Small intestine (tissue), 7 donors: ENCODE results near the gene RAB17. TPM values are rescaled to one million over a fixed set of nuclear protein-coding genes. Genes with fewer than 3 reads are reported as not detected.

ENCODE experiments used
- DNase-seq, 2 donors: peaks; one replicate each; pipeline versions ENCODE4 v3.0.0 to v3.0.0-alpha.2; 2013
- FAIRE-seq: peaks from 2 replicates; lab custom pipeline; 2012; peaks lifted over from hg19 to GRCh38; lab: Jason Lieb, UNC
- H3K27ac ChIP-seq, 3 donors: one replicate each; pipeline ENCODE4 v1.5.1; 2013; ENCODE audit warnings: low read length in 2 of 3, mild to moderate bottlenecking in 2 of 3, control low read depth in 1 of 3, inconsistent platforms in 1 of 3, low read depth in 1 of 3, moderate library complexity in 1 of 3
- H3K27me3 ChIP-seq, 3 donors: one replicate each; pipeline ENCODE4 v1.6.1; 2013; ENCODE audit warnings: low read length in 3 of 3, inconsistent platforms in 1 of 3; ENCODE audit not compliant: control insufficient read depth in 3 of 3, insufficient read depth in 3 of 3
- H3K36me3 ChIP-seq, 3 donors: one replicate each; pipeline ENCODE4 v1.6.1; 2013; ENCODE audit warnings: low read length in 3 of 3, inconsistent platforms in 1 of 3, low read depth in 1 of 3, mild to moderate bottlenecking in 1 of 3, moderate library complexity in 1 of 3; ENCODE audit not compliant: control insufficient read depth in 3 of 3, insufficient read depth in 2 of 3
- H3K4me1 ChIP-seq, 3 donors: one replicate each; pipeline ENCODE4 v1.6.1; 2013; ENCODE audit warnings: low read length in 2 of 3, inconsistent platforms in 1 of 3, low read depth in 1 of 3, mild to moderate bottlenecking in 1 of 3, moderate library complexity in 1 of 3; ENCODE audit not compliant: control insufficient read depth in 3 of 3, insufficient read depth in 2 of 3
- H3K4me3 ChIP-seq, 3 donors: one replicate each; pipeline ENCODE4 v1.5.1; 2013; ENCODE audit warnings: low read length in 3 of 3, control low read depth in 1 of 3, inconsistent platforms in 1 of 3, low read depth in 1 of 3, mild to moderate bottlenecking in 1 of 3, moderate library complexity in 1 of 3
- H3K9me3 ChIP-seq, 2 donors: one replicate each; pipeline ENCODE4 v1.6.1; 2013; ENCODE audit warnings: low read depth in 1 of 2, low read length in 1 of 2; ENCODE audit not compliant: control insufficient read depth in 2 of 2, insufficient read depth in 1 of 2
- WGBS, 3 donors: extraction: QIAGEN DNeasy Blood & Tissue Kit; methylation state at CpG; one replicate each; pipeline ENCODE4 v1.1.7; 2013; 5-methylcytosine and 5-hydroxymethylcytosine counted together
- polyA plus RNA-seq, 4 donors: library from polyadenylated mRNA; stranded (reverse) in 3 of 4; unstranded in 1 of 4; fragments of 200-250 nt in 3 of 4; fragments of 120-200 nt in 1 of 4; gene quantifications; one replicate each; pipeline versions ENCODE4 v1.2.1 to v1.2.3, GENCODE V29; 2013
- donor health status: healthy with polysubstance abuse.
- donor health status: control.
- donor health status: control.
- donor health status: Bipolar disorder and iron deficiency.
- donor health status: healthy.

RAB17 gene
- polyA plus RNA-seq, 4 donors, result 52.8 to 613 (median 354) TPM

DNA sequence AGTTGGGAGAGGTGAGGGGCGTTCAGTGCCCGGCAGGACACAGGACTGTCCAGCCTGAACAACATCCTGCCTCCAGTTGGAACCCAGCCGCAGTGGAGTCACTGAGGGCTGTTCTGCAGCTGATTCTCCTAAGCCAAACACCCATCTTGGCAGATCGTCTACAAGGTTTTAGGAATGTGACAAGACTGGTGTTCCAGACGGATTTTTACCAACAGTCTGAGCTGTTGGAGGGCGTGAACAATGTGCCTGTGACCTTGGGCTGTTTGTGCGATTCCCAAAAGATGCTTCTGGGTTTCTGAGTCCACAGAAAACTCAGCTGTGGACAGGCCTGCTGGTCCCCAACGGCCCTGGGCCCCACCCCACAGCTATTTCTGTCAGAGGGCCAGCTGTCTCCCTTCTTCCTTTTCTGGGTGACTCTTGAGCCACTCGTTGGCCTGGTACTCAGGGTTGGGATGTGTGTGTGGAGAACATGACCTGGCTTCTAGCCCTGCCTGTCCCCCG is 42.6 kb upstream of the RAB17 start:
- Histone ChIP-seq H3K4me3 (no peak overlapping the region), H3K36me3 (peaks cover 0 to 17% (median 0%) of the 10 kb centered on the region in 3 donors), H3K27ac (no peak overlapping the region), H3K27me3 (peaks cover 0 to 36% (median 0%) of the 10 kb centered on the region in 3 donors), H3K4me1 (peaks cover 0 to 5% (median 0%) of the 10 kb centered on the region in 3 donors), H3K9me3 (peaks cover 0 to 6% of the 10 kb centered on the region in 2 donors)
- no peak for DNase-seq
- FAIRE-seq, result no peak
- 74 to 83% (median 78%) methylated on average over 10 of the region's 10 CpGs for WGBS, 3 donors

DNA sequence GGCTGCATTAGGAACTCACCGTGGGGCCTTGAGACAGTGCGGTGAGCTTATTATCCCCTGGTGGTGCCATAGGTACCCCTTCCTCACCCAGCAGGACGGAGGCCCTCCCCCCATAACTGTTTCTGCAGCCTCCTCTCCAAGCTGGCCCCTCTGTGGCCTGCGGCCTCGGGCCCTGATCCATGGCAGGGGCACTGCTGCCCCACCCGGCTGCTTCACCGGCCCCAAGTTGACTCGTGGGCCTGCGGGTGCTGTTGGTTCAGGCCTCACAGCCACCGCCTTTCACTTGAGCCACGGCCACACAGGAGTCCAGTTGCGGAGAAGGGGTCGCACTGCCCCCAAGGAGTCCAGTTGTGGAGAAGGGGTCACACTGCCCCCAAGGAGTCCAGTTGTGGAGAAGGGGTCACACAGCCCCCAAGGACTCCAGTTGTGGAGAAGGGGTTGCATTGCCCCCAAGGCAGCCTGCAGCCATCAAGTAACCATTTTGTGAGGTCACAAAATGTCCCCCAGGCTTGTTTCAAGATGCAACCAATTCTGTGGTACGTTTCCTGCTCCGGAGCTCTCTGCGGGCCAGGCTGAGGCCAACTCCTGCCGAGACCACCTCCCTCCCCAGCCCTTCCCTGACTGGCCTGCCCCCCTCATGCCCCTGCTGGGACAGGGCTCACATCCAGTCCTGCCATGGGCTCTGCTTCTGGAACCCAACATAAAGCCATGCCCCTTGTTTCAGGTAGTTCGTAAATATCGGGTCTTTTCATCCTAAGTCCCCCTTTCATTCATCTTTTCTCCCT is 41.5 kb upstream of the RAB17 start:
- Histone ChIP-seq H3K9me3 (peaks cover 0 to 6% of the 10 kb centered on the region in 2 donors), H3K27me3 (peaks cover 0 to 41% (median 0%) of the 10 kb centered on the region in 3 donors), H3K4me3 (no peak overlapping the region), H3K4me1 (peaks cover 0 to 6% (median 0%) of the 10 kb centered on the region in 3 donors), H3K36me3 (peaks cover 0 to 17% (median 0%) of the 10 kb centered on the region in 3 donors), H3K27ac (no peak overlapping the region)
- WGBS, 3 donors, result 82 to 94% (median 87%) methylated on average over 19 of the region's 19 CpGs
- FAIRE-seq, result no peak
- no peak for DNase-seq

DNA sequence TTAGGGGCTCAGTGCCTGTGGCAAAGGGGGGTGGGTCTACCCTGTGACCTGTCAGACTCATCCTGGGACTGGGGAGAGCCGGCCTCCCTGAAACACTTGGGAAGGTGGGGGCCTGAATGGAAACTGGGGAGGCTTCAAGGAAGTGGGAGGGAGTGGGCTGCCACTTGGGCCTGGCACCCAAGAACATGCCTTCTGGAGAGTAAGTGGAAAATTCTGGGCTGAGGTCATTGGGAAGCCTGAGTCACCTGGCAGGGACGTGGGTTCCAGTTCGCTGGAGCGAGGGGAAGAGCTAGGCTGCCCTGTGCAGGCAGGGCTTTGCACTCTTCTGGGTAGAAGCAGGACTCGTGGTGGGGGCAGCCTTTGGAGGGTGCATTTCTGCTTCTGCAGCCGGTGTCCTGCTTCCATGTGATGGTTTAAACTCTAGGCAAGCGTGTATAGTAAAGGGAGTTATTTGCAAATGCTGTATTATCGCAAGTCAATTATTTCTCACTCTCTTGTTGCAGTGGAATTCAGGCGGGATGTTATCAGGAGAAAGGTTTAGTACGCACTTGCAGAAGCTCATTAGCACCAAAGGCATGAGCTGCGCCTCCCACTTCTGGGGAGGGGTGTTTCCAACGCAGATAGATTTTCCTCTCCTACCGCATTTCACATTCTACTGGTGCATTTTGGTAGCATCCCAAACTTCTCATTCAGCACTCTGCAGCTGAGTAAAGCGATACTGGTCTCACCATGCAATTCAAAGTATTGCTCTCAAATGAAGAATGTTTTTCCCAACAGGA is 40.7 kb upstream of the RAB17 start:
- Histone ChIP-seq H3K36me3 (peaks cover 0 to 17% (median 0%) of the 10 kb centered on the region in 3 donors), H3K27ac (no peak overlapping the region), H3K4me3 (no peak overlapping the region), H3K27me3 (peaks cover 0 to 49% (median 0%) of the 10 kb centered on the region in 3 donors), H3K4me1 (peaks cover 0 to 10% (median 0%) of the 10 kb centered on the region in 3 donors), H3K9me3 (peaks cover 0 to 2% of the 10 kb centered on the region in 2 donors)
- FAIRE-seq (no peak), DNase-seq (no peak)
- 87 to 93% (median 91%) methylated on average over 14 of the region's 14 CpGs for WGBS, 3 donors

DNA sequence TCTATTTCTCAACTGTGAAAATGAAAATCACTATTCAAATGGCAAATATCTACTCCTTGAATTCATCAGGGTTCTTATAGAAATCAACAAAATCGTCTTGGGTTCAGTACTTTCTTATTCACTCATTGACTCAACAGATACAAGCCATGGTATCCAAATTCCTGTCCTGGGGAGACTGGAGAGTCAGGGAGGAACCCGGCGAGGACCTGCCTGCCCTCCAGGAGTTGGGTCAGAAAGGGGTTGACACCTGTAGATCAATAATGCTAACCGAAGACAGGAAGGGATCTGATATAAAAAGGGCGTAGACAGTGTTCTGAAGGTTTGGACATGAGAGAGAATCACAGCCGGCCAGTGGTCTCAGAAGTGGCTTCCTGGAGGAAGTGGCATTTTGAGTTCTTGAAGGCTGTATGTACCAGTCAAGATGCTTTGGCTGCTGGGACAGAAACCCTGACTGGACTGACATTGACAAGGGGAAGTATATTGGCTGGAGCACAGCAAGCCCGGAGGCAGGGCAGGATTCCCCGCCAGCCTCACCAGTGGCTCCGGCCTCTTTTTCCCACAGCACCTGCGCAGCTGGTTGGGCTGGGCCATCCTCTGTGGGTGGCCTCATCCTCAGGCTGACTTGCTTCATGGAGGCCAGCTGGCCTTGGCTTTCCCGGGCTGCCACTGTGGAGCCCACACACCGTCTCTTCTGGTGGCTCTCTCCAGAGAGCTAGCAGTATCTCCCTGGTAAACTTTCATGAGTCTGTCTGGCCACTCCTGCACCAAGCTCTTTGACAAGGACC is 39.9 kb upstream of the RAB17 start:
- Histone ChIP-seq H3K4me1 (peaks cover 0 to 10% (median 0%) of the 10 kb centered on the region in 3 donors), H3K27me3 (peaks cover 0 to 56% (median 0%) of the 10 kb centered on the region in 3 donors), H3K4me3 (no peak overlapping the region), H3K9me3 (peaks cover 0 to 2% of the 10 kb centered on the region in 2 donors), H3K27ac (no peak overlapping the region), H3K36me3 (peaks cover 0 to 17% (median 0%) of the 10 kb centered on the region in 3 donors)
- DNase-seq (no peak), FAIRE-seq (no peak)
- WGBS, 3 donors, result 69 to 87% (median 74%) methylated on average over 12 of the region's 12 CpGs

DNA sequence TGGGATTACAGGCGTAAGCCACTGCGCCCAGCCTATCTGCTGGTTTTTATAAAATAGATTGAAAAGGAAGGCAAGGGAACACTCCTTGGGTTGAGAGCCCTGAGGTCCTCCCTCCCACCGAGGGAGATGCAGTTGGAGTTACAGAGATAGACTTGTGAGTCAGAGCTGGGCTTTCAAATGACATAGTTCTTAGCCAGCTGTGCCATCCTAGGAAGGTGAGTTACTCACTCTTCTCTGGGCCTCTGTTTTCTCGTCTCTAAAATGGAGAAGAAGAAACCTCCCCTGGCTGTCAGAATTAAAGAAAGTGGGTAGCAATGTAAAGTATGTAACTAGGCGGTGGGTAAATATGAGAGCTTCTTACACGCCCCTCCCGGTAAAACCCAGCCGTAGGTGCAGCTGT is 39.2 kb upstream of the RAB17 start:
- H3K4me1 ChIP-seq, result peaks cover 0 to 10% (median 0%) of the 10 kb centered on the region in 3 donors
- peaks cover 0 to 17% (median 0%) of the 10 kb centered on the region in 3 donors for H3K36me3 ChIP-seq
- DNase-seq (no peak), FAIRE-seq (no peak)
- peaks cover 0 to 2% of the 10 kb centered on the region in 2 donors for H3K9me3 ChIP-seq
- 51 to 78% (median 69%) methylated on average over 8 of the region's 8 CpGs for WGBS, 3 donors
- peaks cover 0 to 63% (median 0%) of the 10 kb centered on the region in 3 donors for H3K27me3 ChIP-seq
- no peak overlapping the region for H3K4me3 ChIP-seq
- no peak overlapping the region for H3K27ac ChIP-seq

DNA sequence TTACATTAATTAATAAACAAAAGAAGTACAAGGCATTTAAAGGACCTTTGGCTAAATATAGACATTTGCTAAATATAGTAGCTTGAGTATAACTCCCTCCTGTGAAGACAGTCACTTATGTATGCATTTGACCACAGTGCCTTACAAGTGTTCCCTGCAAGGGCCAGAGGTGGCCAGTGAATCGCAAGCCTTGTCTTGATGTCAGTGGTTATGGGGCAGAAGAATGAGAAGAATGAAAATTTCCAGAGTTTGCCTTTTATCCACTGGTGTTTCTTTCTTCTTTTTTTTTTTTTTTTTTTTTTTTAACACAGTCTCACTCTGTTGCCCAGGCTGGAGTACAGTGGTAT is 38.6 kb upstream of the RAB17 start:
- Histone ChIP-seq H3K9me3 (peaks cover 0 to 1% of the 10 kb centered on the region in 2 donors), H3K27ac (no peak overlapping the region), H3K36me3 (peaks cover 0 to 17% (median 0%) of the 10 kb centered on the region in 3 donors), H3K4me3 (no peak overlapping the region), H3K4me1 (peaks cover 0 to 10% (median 0%) of the 10 kb centered on the region in 3 donors), H3K27me3 (peaks cover 0 to 67% (median 0%) of the 10 kb centered on the region in 3 donors)
- DNase-seq, result no peak
- FAIRE-seq, result no peak
- 95 to 98% (median 96%) methylated on average over 1 of the region's 1 CpG for WGBS, 3 donors

DNA sequence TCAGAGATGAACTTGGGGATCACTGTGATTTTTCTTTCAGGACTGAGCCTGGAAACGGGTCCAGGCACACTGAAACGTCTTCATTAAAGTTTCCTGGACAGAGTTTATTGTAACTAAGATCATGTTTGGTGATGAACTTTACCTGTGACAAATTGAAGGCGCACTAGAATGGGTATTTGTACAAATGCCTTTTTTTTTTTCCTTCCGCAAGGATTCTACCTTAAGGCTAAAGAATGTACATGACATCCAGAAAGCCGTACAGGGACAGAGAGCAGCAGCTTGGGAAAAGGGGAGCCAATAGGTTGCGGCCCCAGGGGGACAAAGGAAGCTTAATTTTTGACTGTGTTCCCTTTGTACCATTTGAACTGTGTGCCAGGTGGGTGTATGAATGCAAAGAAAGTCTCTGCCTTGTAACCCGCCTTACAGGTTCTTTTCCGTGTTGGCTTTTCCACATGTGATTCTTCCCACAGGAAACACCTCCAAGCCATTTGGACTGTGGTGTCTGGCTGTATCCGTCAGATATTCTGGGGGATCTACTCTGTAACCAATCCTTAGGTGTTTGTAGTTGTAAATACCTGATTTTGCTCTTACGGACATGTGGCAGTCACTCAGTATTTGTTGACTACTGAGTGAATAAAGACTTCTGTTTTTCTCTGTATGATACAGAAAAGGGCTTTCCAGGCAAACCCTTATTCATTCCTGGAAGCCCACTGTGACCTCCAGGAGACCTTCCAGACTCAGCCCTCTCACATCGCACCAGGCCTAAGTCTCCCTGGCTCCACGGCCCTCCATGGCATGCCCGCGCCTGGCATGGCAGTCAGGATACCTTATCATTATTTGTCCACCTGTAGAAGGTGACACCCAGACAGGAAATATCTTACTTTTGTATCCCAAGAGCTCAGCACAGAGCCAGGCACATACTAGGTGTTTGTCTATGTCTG is 38.0 kb upstream of the RAB17 start:
- no peak for FAIRE-seq

More for the DNA sequence above, 38.0 kb upstream of the RAB17 start:
- peak overlapping the region in 2 of 3 donors; percentile 36 to 50 for H3K4me3 ChIP-seq
- no peak for DNase-seq
- 53 to 69% (median 60%) methylated on average over 14 of the region's 14 CpGs for WGBS, 3 donors
- peaks cover 0 to 17% (median 0%) of the 10 kb centered on the region in 3 donors for H3K36me3 ChIP-seq
- no peak overlapping the region for H3K27ac ChIP-seq
- peaks cover 0 to 10% (median 0%) of the 10 kb centered on the region in 3 donors for H3K4me1 ChIP-seq
- peaks cover 0 to 67% (median 0%) of the 10 kb centered on the region in 3 donors for H3K27me3 ChIP-seq
- H3K9me3 ChIP-seq, result no peaks in the 10 kb centered on the region
